Muscle layer of colon (tissue), 2 donors: Measurements from ENCODE around the gene NARS2.

ENCODE experiments used
- H3K27ac ChIP-seq: one replicate; pipeline ENCODE4 v1.7.0; 2013; ENCODE audit warnings: low read depth, mild to moderate bottlenecking, low read length, moderate library complexity
- H3K27me3 ChIP-seq, 2 donors: one replicate each; pipeline ENCODE4 v1.7.0; 2013; ENCODE audit warnings: low read length in 2 of 2, mild to moderate bottlenecking in 2 of 2; ENCODE audit not compliant: insufficient read depth in 2 of 2, control insufficient read depth in 1 of 2
- H3K36me3 ChIP-seq: one replicate; pipeline ENCODE4 v1.7.0; 2013; ENCODE audit warnings: mild to moderate bottlenecking, low read length; ENCODE audit not compliant: insufficient read depth
- H3K4me1 ChIP-seq: one replicate; pipeline ENCODE4 v1.7.0; 2013; ENCODE audit warnings: mild to moderate bottlenecking, low read length; ENCODE audit not compliant: insufficient read depth
- H3K4me3 ChIP-seq, 2 donors: one replicate each; pipeline ENCODE4 v1.7.0; 2013; ENCODE audit warnings: low read length in 2 of 2, low read depth in 1 of 2, mild to moderate bottlenecking in 1 of 2, moderate library complexity in 1 of 2
- H3K9ac ChIP-seq: one replicate; pipeline ENCODE4 v1.7.0; 2013; ENCODE audit warnings: low read length
- H3K9me3 ChIP-seq: one replicate; pipeline ENCODE4 v1.7.0; 2013; ENCODE audit warnings: mild to moderate bottlenecking, low read length
- donor health status: abdominal sarcoma.
- donor health status: Adenocarcinoma of cecum.

NARS2 gene

DNA sequence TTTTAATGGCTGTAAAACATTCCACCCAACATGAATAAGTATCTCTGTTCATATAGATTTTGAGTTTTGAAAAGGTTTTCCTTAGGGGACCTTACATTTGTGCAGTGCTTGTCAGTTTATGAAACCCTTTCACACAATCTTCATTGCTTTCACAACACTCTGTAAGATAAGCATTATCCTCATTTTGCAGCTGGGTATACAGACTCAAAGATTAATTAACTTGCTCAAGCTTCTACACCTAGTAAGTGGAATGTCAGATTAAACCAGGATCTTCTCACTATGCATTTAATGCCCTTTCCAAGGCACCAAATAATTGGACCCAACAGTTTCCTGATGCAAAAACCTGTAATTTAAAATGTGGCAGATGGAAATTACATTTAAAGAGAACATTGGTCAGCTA, 145.5 kb downstream of the NARS2 start:
- no peak overlapping the region for H3K9ac ChIP-seq
- H3K27ac ChIP-seq, result no peak overlapping the region
- no peaks in the 10 kb centered on the region for H3K9me3 ChIP-seq
- no peaks in the 10 kb centered on the region for H3K4me1 ChIP-seq
- H3K4me3 ChIP-seq, result no peak overlapping the region
- no peaks in the 10 kb centered on the region for H3K36me3 ChIP-seq
- H3K27me3 ChIP-seq, result no peaks in the 10 kb centered on the region

DNA sequence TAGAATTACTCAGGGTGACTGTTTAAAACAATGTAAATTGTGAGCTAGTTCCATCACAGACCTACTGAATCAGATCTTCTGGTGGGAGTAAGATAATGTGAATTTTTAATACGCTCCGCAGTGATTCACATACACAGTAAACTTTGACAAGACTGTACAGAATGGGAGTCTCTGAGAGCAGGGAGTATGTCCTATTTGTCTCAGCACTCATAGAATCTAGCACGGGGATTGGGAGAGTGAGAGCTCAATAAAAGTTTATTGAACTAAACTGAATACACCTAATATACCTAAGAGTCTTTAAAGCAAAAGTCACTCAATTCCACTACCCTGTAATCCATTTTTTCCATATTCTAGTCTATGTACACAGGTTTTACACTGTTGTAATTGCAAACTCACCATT, 145.9 kb downstream of the NARS2 start:
- no peaks in the 10 kb centered on the region for H3K4me1 ChIP-seq
- H3K9me3 ChIP-seq, result no peaks in the 10 kb centered on the region
- H3K27me3 ChIP-seq, result no peaks in the 10 kb centered on the region
- no peak overlapping the region for H3K9ac ChIP-seq
- no peak overlapping the region for H3K4me3 ChIP-seq
- no peak overlapping the region for H3K27ac ChIP-seq
- no peaks in the 10 kb centered on the region for H3K36me3 ChIP-seq

DNA sequence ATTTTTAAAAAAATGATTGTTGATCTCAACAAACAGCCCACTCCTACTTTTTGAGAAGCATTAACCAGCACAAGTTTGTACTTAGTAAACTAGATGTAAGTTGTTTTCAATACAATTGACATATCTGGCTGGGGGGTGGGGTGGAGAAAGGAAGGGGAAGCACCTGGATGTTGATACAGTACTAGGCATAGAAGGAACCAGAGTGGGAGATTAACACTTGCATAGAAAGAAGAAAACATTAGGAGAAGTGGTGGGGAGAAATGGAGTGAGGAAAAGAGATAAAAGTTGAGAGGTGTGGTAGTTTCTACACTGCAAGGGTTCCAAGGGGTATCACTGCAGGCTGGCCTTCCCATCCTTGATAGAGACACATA, 146.4 kb downstream of the NARS2 start:
- no peaks in the 10 kb centered on the region for H3K27me3 ChIP-seq
- H3K4me1 ChIP-seq, result no peaks in the 10 kb centered on the region
- H3K27ac ChIP-seq, result no peak overlapping the region
- no peak overlapping the region for H3K9ac ChIP-seq
- H3K36me3 ChIP-seq, result no peaks in the 10 kb centered on the region
- no peaks in the 10 kb centered on the region for H3K9me3 ChIP-seq
- no peak overlapping the region for H3K4me3 ChIP-seq

- H3K9me3 ChIP-seq, result no peaks in the 10 kb centered on the region
- H3K4me3 ChIP-seq, result no peak overlapping the region
- no peak overlapping the region for H3K27ac ChIP-seq
- H3K36me3 ChIP-seq, result no peaks in the 10 kb centered on the region
- H3K9ac ChIP-seq, result no peak overlapping the region
- no peaks in the 10 kb centered on the region for H3K27me3 ChIP-seq
- no peaks in the 10 kb centered on the region for H3K4me1 ChIP-seq
Measured at GRCh38 chr11:78427615-78428265, 146.9 kb downstream of the NARS2 start.

GRCh38 chr11:78426845-78427244, 147.8 kb downstream of the NARS2 start:
- Histone ChIP-seq H3K4me1 (no peaks in the 10 kb centered on the region), H3K9me3 (no peaks in the 10 kb centered on the region), H3K36me3 (no peaks in the 10 kb centered on the region), H3K27ac (no peak overlapping the region), H3K27me3 (no peaks in the 10 kb centered on the region), H3K4me3 (no peak overlapping the region), H3K9ac (no peak overlapping the region)

GRCh38 chr11:78425399-78426070, 149.1 kb downstream of the NARS2 start:
- Histone ChIP-seq H3K27me3 (no peaks in the 10 kb centered on the region), H3K9me3 (no peaks in the 10 kb centered on the region), H3K36me3 (no peaks in the 10 kb centered on the region), H3K9ac (no peak overlapping the region), H3K4me3 (no peak overlapping the region), H3K4me1 (peaks cover 3% of the 10 kb centered on the region), H3K27ac (no peak overlapping the region)

- Histone ChIP-seq H3K4me3 (no peak overlapping the region), H3K9ac (no peak overlapping the region), H3K27me3 (no peaks in the 10 kb centered on the region), H3K4me1 (peaks cover 9% of the 10 kb centered on the region), H3K9me3 (no peaks in the 10 kb centered on the region), H3K36me3 (no peaks in the 10 kb centered on the region), H3K27ac (no peak overlapping the region)
Measured at GRCh38 chr11:78424334-78425270, 150.1 kb downstream of the NARS2 start.

DNA sequence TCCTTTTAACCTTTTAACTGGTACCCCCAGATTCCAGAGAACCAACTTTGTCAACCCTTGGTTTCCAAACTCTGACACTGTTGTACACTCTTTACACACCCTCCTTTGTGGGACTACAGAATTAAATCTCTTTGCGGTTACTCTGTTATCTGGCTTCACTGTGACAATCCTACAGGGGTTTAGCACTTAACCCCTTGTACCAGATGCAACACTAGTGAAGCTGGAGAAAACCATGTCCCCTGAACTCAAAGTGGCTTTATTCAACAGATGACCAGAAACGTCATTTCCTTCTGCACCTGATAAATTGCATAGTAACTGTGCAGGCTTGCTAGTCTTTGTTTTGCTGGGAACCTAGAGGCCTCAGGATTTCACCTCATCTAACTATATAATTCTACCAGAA, 151.4 kb downstream of the NARS2 start:
- H3K4me3 ChIP-seq, result no peak overlapping the region
- no peak overlapping the region for H3K27ac ChIP-seq
- H3K4me1 ChIP-seq, result peaks cover 21% of the 10 kb centered on the region
- no peaks in the 10 kb centered on the region for H3K36me3 ChIP-seq
- H3K27me3 ChIP-seq, result no peaks in the 10 kb centered on the region
- no peaks in the 10 kb centered on the region for H3K9me3 ChIP-seq
- H3K9ac ChIP-seq, result no peak overlapping the region

GRCh38 chr11:78420796-78421209, 153.9 kb downstream of the NARS2 start:
- H3K4me1 ChIP-seq, result peaks cover 22% of the 10 kb centered on the region
- no peaks in the 10 kb centered on the region for H3K36me3 ChIP-seq
- H3K4me3 ChIP-seq, result no peak overlapping the region
- no peaks in the 10 kb centered on the region for H3K9me3 ChIP-seq
- no peak overlapping the region for H3K9ac ChIP-seq
- H3K27ac ChIP-seq, result peak overlapping the region; percentile 24
- no peaks in the 10 kb centered on the region for H3K27me3 ChIP-seq

DNA sequence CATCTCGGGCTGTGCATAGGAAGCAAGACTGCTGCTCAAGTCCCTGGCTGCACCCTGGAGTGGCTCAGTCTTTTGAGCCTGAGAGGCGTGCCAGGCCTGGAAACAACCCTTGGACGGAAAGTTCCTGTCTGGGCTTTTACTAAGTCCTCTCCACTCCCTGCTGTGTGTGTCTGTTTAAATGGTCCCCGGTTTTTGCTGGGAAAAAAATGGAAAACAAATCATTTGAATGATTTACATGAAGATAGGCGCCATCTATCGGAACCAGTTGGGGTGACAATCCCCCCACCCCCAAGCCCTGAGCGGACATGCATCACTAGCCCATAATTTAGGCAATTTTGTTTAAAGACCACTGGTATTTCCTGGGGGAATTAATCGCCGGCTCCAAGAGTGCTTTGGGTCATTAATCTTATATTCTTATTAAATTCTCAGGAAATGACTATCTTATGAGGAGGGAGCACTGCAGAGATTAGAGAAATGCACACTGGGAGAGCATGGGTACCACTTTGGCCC, 154.4 kb downstream of the NARS2 start:
- Histone ChIP-seq H3K4me1 (peaks cover 22% of the 10 kb centered on the region), H3K9ac (no peak overlapping the region), H3K27me3 (no peaks in the 10 kb centered on the region), H3K9me3 (no peaks in the 10 kb centered on the region), H3K4me3 (peak overlapping the region in 1 of 2 donors; percentile 19), H3K36me3 (no peaks in the 10 kb centered on the region), H3K27ac (peak overlapping the region; percentile 24)

GRCh38 chr11:78419327-78419726, 155.3 kb downstream of the NARS2 start:
- no peak overlapping the region for H3K27ac ChIP-seq
- no peaks in the 10 kb centered on the region for H3K36me3 ChIP-seq
- no peak overlapping the region for H3K9ac ChIP-seq
- H3K9me3 ChIP-seq, result no peaks in the 10 kb centered on the region
- peaks cover 22% of the 10 kb centered on the region for H3K4me1 ChIP-seq
- no peaks in the 10 kb centered on the region for H3K27me3 ChIP-seq
- H3K4me3 ChIP-seq, result no peak overlapping the region
